ENCODE data around the gene CAPN9.

DNA sequence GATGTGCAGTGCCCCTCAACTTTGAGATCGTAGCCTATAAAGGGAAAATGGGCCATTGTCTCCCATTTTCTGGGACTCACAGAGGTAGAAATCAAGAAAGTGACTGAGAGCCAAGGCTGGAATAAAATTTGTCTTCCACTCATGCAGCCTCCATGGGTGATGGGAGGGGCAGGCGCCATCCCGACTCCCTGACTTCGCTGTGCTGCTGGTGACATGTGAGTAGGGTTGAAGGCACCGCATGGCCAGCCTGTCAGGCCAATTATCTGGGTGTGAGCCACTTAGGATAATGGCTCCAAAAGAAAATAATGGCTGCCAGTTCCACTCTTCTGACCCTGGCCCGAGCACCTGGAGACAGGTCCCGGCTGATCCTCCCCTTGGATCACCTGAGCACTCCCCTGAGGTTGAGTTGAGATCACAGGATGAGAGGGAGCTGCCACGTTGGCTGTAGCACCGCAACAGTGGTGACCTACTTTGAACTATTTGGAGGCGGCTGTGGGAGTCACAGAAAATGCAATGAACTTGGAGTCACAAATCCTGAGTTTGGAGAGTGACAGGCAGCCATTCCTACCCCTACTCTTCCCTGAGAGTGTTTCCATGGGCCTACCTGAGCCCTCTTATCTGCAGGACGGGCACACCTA, 26.3 kb downstream of the CAPN9 start:
- TF ChIP-seq CTCF (IDR thresholded peaks at IDR 0.05) (no peak), EP300 (IDR thresholded peaks at IDR 0.05) (no peak), POLR2A (IDR thresholded peaks at IDR 0.05) (no peak)

Data from tibial nerve (tissue), 4 donors.